HepG2 (cell line): ENCODE data around the gene NAP1L1. TPM values are rescaled to one million over a fixed set of nuclear protein-coding genes. Genes with fewer than 3 reads are reported as not detected.

Experiments used
- BRCA1 ChIP-seq: sonication (generic); formaldehyde crosslinking; IDR thresholded peaks from 2 replicates; pipeline ENCODE4 v1.4.0; 2020; ENCODE audit warnings: missing genetic modification reagents
- EHMT2 ChIP-seq: fragments of 200-600 bp; sonication (generic); IDR thresholded peaks from 2 replicates; pipeline ENCODE4 v1.7.0; 2017; ENCODE audit warnings: antibody characterized with exemption, low read depth, low read length, borderline replicate concordance
- EZH2 ChIP-seq: conservative IDR thresholded peaks from 2 replicates; pipeline ENCODE4 v1.6.1; 2012; ENCODE audit warnings: mild to moderate bottlenecking, low read depth, low read length, moderate library complexity
- GLI4 ChIP-seq: sonication (generic); formaldehyde crosslinking; IDR thresholded peaks from 2 replicates; pipeline ENCODE4 v1.5.1; 2020; ENCODE audit warnings: missing genetic modification reagents, mild to moderate bottlenecking, moderate library complexity, borderline replicate concordance
- JUND ChIP-seq: sonication (generic); formaldehyde crosslinking; IDR thresholded peaks from 2 replicates; pipeline ENCODE4 v1.8.0; 2022; ENCODE audit warnings: mild to moderate bottlenecking, missing genetic modification reagents
- MAZ ChIP-seq, 2 experiments: sonication (generic) in 1 of 2; formaldehyde crosslinking in 1 of 2; IDR thresholded peaks; 2 replicates each; pipeline versions ENCODE4 v1.5.0 to v1.6.1; 2012 to 2020; ENCODE audit warnings: low read depth in 2 of 2, mild to moderate bottlenecking in 2 of 2, borderline replicate concordance in 1 of 2, improper control_type of control experiment in 1 of 2, low read length in 1 of 2, missing genetic modification reagents in 1 of 2, moderate library complexity in 1 of 2
- STAG1 ChIP-seq: sonication (generic); formaldehyde crosslinking; IDR thresholded peaks from 2 replicates; pipeline ENCODE4 v1.4.0; 2020; ENCODE audit warnings: missing genetic modification reagents
- TARDBP ChIP-seq: sonication (generic); formaldehyde crosslinking; IDR thresholded peaks from 2 replicates; pipeline ENCODE4 v1.8.0; 2022; ENCODE audit warnings: mild to moderate bottlenecking, missing genetic modification reagents
- ZFP36 ChIP-seq: fragments of 150-350 bp; IDR thresholded peaks from 2 replicates; pipeline ENCODE4 v1.6.1; 2018; ENCODE audit warnings: borderline replicate concordance, low read length, low read depth; ENCODE audit not compliant: partially characterized antibody
- ZNF253 ChIP-seq: sonication (generic); formaldehyde crosslinking; IDR thresholded peaks from 2 replicates; pipeline ENCODE4 v1.8.0; 2022; ENCODE audit warnings: mild to moderate bottlenecking, missing genetic modification reagents, borderline replicate concordance
- ZNF343 ChIP-seq: sonication (generic); formaldehyde crosslinking; IDR thresholded peaks from 2 replicates; pipeline ENCODE4 v1.4.0; 2020; ENCODE audit warnings: mild to moderate bottlenecking, missing genetic modification reagents
- ZNF468 ChIP-seq: sonication (generic); formaldehyde crosslinking; IDR thresholded peaks from 2 replicates; pipeline ENCODE4 v1.8.0; 2022; ENCODE audit warnings: mild to moderate bottlenecking, moderate library complexity, missing genetic modification reagents
- ZNF552 ChIP-seq: sonication (generic); formaldehyde crosslinking; IDR thresholded peaks from 2 replicates; pipeline ENCODE4 v1.9.0; 2022; ENCODE audit warnings: missing genetic modification reagents, mild to moderate bottlenecking, borderline replicate concordance
- ZNF570 ChIP-seq: sonication (generic); formaldehyde crosslinking; IDR thresholded peaks from 2 replicates; pipeline ENCODE4 v1.4.0; 2020; ENCODE audit warnings: mild to moderate bottlenecking, missing genetic modification reagents, borderline replicate concordance
- ZNF580 ChIP-seq: IDR thresholded peaks from 2 replicates; pipeline ENCODE4 v1.6.1; 2016; ENCODE audit warnings: low read depth, borderline replicate concordance
- ZNF740 ChIP-seq: sonication (generic); formaldehyde crosslinking; IDR thresholded peaks from 2 replicates; pipeline ENCODE4 v1.4.0; 2020; ENCODE audit warnings: missing genetic modification reagents
- ZNF776 ChIP-seq: sonication (generic); formaldehyde crosslinking; IDR thresholded peaks from 2 replicates; pipeline ENCODE4 v1.4.0; 2020; ENCODE audit warnings: mild to moderate bottlenecking, missing genetic modification reagents
- ZZZ3 ChIP-seq: sonication (generic); formaldehyde crosslinking; IDR thresholded peaks from 2 replicates; pipeline ENCODE4 v1.4.0; 2020; ENCODE audit warnings: missing genetic modification reagents, mild to moderate bottlenecking, borderline replicate concordance
- polyA plus RNA-seq, 8 experiments: library from polyadenylated mRNA; depleted of rRNA in 3 of 8; stranded (reverse) in 7 of 8; unstranded in 1 of 8; fragments of >200 nt; fragmentation: Illumina TruSeq in 4 of 8; extraction: Trizol in 4 of 8; gene quantifications; 2 replicates each; pipeline versions ENCODE4 v1.2.1 to v1.2.3, GENCODE V29; 2011 to 2016; ENCODE audit warnings: low read depth in 4 of 8, missing spikeins in 1 of 8, mixed read lengths in 1 of 8; ENCODE audit not compliant: insufficient read depth in 1 of 8
- total RNA-seq, 5 experiments: library from RNA; depleted of rRNA; stranded (reverse); fragments of >200 nt; fragmentation: Illumina TruSeq; extraction: Trizol; gene quantifications; 2 replicates each; pipeline ENCODE4 v1.2.3, GENCODE V29; 2016; ENCODE audit warnings: low read depth in 1 of 5
- TF ChIP-seq, protein P1 (sequence below): sonication (generic); formaldehyde crosslinking; IDR thresholded peaks from 2 replicates; pipeline ENCODE4 v1.4.0; 2020; ENCODE audit warnings: missing genetic modification reagents, borderline replicate concordance
- TF ChIP-seq, protein P2 (sequence below): IDR thresholded peaks from 2 replicates; pipeline ENCODE4 v1.6.1; 2016; ENCODE audit warnings: missing genetic modification reagents, missing compliant biosample characterization
- TF ChIP-seq, protein P3 (sequence below): sonication (generic); formaldehyde crosslinking; IDR thresholded peaks from 2 replicates; pipeline ENCODE4 v1.4.0; 2020; ENCODE audit warnings: missing genetic modification reagents
- TF ChIP-seq, protein P4 (sequence below): sonication (generic); formaldehyde crosslinking; IDR thresholded peaks from 2 replicates; pipeline ENCODE4 v1.5.1; 2020; ENCODE audit warnings: missing genetic modification reagents, mild to moderate bottlenecking, borderline replicate concordance

The NAP1L1 gene
- total and polyA plus RNA-seq, 2 of the 13 experiments (the other 11 are each of a cell fraction or from before 2014, with no cell fraction given) = 207 to 309 TPM

DNA sequence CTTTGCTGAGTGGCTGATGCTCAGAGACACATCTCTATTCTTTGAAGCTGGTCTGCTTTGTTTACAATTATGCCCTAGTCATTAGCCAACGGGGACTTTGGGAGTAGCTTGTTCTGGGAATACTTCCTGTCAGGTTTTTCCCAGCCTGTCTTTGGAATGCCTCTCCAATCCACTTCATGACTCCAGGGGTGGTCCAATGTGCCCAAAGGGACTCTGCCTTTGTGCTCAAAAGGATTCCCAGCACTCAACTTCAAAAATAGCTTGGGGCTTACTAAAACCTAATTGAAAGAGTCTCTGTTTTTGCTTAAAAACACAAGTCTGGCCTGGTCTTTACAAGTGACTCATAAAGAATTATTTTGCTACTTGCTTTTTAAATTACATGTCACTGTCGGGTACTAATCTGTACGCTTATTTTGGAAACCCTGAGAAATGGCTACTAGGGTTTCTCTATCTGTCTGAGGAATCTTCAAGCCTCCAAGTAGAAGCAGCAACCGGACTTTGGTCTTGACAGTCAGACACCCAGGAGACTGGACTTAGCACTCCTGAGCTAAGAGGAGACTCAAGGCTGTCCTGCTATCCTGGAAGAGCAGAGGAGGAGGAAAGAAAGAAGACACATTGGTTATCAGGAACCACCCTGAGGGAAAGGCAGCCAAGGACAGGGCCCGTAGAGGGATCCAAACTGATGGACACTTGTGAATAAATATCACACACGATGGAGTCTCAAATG is 73.6 kb downstream of the NAP1L1 start (continued):
- TF ChIP-seq, protein P1, sequence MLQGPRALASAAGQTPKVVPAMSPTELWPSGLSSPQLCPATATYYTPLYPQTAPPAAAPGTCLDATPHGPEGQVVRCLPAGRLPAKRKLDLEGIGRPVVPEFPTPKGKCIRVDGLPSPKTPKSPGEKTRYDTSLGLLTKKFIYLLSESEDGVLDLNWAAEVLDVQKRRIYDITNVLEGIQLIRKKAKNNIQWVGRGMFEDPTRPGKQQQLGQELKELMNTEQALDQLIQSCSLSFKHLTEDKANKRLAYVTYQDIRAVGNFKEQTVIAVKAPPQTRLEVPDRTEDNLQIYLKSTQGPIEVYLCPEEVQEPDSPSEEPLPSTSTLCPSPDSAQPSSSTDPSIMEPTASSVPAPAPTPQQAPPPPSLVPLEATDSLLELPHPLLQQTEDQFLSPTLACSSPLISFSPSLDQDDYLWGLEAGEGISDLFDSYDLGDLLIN (CRISPR knock-in tag) = no peak
- TF ChIP-seq TARDBP (no peak), ZNF343 (CRISPR knock-in tag) (no peak), ZNF740 (CRISPR knock-in tag) (no peak), ZNF552 (no peak), STAG1 (CRISPR knock-in tag) (no peak), BRCA1 (CRISPR knock-in tag) (no peak), ZNF570 (no peak), ZZZ3 (CRISPR knock-in tag) (no peak), JUND (CRISPR knock-in tag) (no peak), MAZ (IDR thresholded peaks at IDR 0.05; ENCODE audit: borderline replicate concordance, low read depth, low read length) (no peak), MAZ (CRISPR knock-in tag; IDR thresholded peaks at IDR 0.05; ENCODE audit: low read depth) (no peak), ZNF580 (CRISPR knock-in tag) (no peak), ZNF253 (CRISPR knock-in tag) (no peak), EHMT2 (no peak), GLI4 (CRISPR knock-in tag) (no peak), ZNF776 (CRISPR knock-in tag) (no peak), ZNF468 (no peak), ZFP36 (no peak), EZH2 (no peak)
- TF ChIP-seq, protein P2, sequence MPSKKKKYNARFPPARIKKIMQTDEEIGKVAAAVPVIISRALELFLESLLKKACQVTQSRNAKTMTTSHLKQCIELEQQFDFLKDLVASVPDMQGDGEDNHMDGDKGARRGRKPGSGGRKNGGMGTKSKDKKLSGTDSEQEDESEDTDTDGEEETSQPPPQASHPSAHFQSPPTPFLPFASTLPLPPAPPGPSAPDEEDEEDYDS (CRISPR knock-in tag) = no peak
- TF ChIP-seq, protein P3, sequence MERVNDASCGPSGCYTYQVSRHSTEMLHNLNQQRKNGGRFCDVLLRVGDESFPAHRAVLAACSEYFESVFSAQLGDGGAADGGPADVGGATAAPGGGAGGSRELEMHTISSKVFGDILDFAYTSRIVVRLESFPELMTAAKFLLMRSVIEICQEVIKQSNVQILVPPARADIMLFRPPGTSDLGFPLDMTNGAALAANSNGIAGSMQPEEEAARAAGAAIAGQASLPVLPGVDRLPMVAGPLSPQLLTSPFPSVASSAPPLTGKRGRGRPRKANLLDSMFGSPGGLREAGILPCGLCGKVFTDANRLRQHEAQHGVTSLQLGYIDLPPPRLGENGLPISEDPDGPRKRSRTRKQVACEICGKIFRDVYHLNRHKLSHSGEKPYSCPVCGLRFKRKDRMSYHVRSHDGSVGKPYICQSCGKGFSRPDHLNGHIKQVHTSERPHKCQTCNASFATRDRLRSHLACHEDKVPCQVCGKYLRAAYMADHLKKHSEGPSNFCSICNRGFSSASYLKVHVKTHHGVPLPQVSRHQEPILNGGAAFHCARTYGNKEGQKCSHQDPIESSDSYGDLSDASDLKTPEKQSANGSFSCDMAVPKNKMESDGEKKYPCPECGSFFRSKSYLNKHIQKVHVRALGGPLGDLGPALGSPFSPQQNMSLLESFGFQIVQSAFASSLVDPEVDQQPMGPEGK (CRISPR knock-in tag) = no peak
- TF ChIP-seq, protein P4, sequence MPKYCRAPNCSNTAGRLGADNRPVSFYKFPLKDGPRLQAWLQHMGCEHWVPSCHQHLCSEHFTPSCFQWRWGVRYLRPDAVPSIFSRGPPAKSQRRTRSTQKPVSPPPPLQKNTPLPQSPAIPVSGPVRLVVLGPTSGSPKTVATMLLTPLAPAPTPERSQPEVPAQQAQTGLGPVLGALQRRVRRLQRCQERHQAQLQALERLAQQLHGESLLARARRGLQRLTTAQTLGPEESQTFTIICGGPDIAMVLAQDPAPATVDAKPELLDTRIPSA (CRISPR knock-in tag) = no peak
